Right atrium auricular region (tissue), 2 donors: ENCODE measurements around the gene VAV3. TPM values are rescaled to one million over a fixed set of nuclear protein-coding genes. Genes with fewer than 3 reads are reported as not detected.

ENCODE experiments used
- DNase-seq: peaks from one replicate; pipeline ENCODE4 v3.0.0-alpha.2; 2019; ENCODE audit warnings: low spot score
- H3K27ac ChIP-seq, 2 donors: fragments of 200-600 bp; sonication (generic); 1 replicate in 1 of 2; 2 replicates in 1 of 2; pipeline ENCODE4 v1.5.1; 2016 to 2019
- H3K27me3 ChIP-seq, 2 donors: fragments of 200-600 bp; sonication (generic); one replicate each; pipeline versions ENCODE4 v1.5.1 to v1.6.0; 2017 to 2019
- H3K36me3 ChIP-seq: fragments of 200-600 bp; sonication (generic); one replicate; pipeline ENCODE4 v1.5.1; 2016
- H3K4me1 ChIP-seq, 2 donors: fragments of 200-600 bp; sonication (generic); one replicate each; pipeline versions ENCODE4 v1.5.1 to v1.6.0; 2017 to 2019
- H3K4me3 ChIP-seq, 2 donors: fragments of 200-600 bp; sonication (generic); 1 replicate in 1 of 2; 2 replicates in 1 of 2; pipeline ENCODE4 v1.5.1; 2017 to 2019; ENCODE audit warnings: mild to moderate bottlenecking in 1 of 2, moderate library complexity in 1 of 2
- H3K9me3 ChIP-seq, 2 donors: fragments of 200-600 bp; sonication (generic); one replicate each; pipeline ENCODE4 v1.5.1; 2019
- total RNA-seq, 2 donors: library from RNA; depleted of rRNA; stranded (reverse); fragments of >200 nt; gene quantifications; one replicate each; pipeline ENCODE4 v1.1.0, GENCODE V29; 2016
- TF ChIP-seq, protein P1 (sequence below), 2 donors: fragments of 200-600 bp; sonication (generic); IDR thresholded peaks; one replicate each; pipeline ENCODE4 v1.5.1; 2019; ENCODE audit warnings: antibody characterized with exemption in 2 of 2

The VAV3 gene
- total RNA-seq, 2 donors from 2014 or later: 2.0 to 2.8 TPM

DNA sequence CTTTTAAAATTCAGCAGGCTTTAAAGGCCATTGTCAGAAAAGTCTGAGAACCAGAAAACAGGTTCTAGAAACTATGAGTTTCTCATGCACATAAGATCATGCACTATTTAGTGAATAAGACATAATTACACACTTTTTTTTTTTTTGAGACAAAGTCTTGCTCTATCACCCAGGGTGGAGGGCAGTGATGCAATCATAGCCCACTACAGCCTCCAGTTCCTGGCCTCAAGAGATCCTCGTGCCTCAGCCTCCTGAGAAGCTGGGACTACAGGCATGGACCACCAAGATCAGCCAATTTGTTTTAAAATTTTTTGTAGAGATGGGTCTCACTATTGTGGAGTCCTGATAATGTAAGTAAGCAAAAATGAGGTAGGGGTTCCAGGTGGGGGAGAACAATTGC lies 134.9 kb downstream of the VAV3 start:
- Histone ChIP-seq H3K4me3 (no peak overlapping the region), H3K36me3 (no peaks in the 10 kb centered on the region), H3K27ac (no peak overlapping the region), H3K4me1 (no peaks in the 10 kb centered on the region), H3K9me3 (no peaks in the 10 kb centered on the region), H3K27me3 (no peaks in the 10 kb centered on the region)
- TF ChIP-seq, protein P1, sequence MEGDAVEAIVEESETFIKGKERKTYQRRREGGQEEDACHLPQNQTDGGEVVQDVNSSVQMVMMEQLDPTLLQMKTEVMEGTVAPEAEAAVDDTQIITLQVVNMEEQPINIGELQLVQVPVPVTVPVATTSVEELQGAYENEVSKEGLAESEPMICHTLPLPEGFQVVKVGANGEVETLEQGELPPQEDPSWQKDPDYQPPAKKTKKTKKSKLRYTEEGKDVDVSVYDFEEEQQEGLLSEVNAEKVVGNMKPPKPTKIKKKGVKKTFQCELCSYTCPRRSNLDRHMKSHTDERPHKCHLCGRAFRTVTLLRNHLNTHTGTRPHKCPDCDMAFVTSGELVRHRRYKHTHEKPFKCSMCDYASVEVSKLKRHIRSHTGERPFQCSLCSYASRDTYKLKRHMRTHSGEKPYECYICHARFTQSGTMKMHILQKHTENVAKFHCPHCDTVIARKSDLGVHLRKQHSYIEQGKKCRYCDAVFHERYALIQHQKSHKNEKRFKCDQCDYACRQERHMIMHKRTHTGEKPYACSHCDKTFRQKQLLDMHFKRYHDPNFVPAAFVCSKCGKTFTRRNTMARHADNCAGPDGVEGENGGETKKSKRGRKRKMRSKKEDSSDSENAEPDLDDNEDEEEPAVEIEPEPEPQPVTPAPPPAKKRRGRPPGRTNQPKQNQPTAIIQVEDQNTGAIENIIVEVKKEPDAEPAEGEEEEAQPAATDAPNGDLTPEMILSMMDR (IDR thresholded peaks at IDR 0.05): no peak
- DNase-seq: no peak

DNA sequence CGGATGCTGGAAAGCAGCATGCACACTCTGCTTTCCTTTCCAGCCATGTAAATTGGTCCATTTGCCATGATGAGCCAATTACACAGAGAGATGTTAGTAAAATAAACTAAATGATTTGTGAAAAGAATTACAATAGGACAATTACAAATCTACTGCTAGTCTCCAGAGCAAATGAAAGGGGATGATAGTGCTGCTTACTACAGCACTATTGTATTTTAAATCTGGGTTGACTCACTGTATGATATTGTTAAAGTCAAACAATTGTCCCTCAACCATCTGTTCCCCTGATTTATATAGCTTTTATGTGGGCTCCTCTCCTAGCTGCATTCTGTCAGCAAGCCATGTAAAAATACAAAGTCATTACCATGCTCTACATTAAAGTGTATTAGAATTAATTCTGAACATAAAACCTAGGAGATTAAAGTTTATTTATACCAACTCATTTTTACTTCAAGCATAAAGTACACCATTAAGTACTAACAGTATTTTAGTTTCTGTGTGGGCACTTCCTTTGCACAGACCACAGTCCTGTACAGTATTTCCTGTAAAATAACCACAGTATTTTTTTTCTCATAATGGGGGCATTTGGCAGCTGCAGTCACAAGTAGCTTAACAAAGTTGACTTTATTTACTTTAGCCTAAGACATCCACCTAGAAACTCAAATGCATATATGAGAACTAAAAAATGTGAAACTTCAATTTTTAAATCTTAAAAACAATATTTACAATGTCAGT lies 135.8 kb downstream of the VAV3 start:
- TF ChIP-seq, protein P1 (IDR thresholded peaks at IDR 0.05): no peak
- H3K27me3 ChIP-seq: no peaks in the 10 kb centered on the region
- no peaks in the 10 kb centered on the region for H3K9me3 ChIP-seq
- no peak overlapping the region for H3K27ac ChIP-seq
- no peaks in the 10 kb centered on the region for H3K36me3 ChIP-seq
- no peak for DNase-seq
- H3K4me3 ChIP-seq: no peak overlapping the region
- H3K4me1 ChIP-seq: no peaks in the 10 kb centered on the region

DNA sequence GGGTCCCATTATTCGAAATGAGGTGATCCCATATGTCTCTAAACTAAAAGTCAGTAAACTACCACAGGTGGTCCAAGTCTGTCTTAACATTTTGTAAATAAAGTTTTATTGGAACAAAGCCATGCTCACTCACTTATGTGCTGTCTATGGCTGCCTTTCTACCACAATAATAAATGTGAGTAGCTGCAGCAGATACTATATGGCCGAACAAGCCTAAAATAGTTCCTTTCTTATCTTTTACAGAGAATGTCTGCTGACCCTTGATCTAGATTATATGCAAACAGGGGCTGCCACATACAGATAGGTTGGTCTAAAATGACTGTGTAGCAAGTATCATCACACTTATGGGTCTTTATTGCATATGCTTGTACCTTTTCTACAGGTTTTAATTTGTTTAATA lies 140.0 kb downstream of the VAV3 start:
- H3K9me3 ChIP-seq: peaks cover 0 to 8% of the 10 kb centered on the region in 2 donors
- H3K4me3 ChIP-seq: no peak overlapping the region
- DNase-seq: no peak
- H3K27ac ChIP-seq: no peak overlapping the region
- H3K36me3 ChIP-seq: no peaks in the 10 kb centered on the region
- H3K4me1 ChIP-seq: no peaks in the 10 kb centered on the region
- TF ChIP-seq, protein P1 (IDR thresholded peaks at IDR 0.05): no peak
- H3K27me3 ChIP-seq: no peaks in the 10 kb centered on the region

DNA sequence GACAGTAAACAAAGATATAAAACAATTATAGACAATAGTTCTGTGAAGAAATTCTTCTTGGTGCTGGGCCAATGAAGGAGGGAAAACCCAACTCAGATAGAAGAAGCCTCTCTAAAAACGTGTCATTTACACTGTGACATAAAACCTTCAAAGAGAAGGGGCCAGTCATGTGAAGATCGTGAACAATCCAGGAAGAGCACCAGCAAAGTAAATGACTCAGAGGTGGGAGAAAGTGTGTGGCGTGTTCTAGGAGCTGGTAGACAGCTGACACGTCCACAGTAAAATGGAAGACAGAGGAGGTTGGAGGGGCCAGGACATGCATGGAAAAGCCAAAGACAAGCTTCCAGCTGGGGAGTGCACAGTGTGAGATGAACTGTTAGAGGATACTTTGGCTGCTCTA lies 143.6 kb downstream of the VAV3 start:
- H3K36me3 ChIP-seq: no peaks in the 10 kb centered on the region
- no peak overlapping the region for H3K27ac ChIP-seq
- H3K4me1 ChIP-seq: no peaks in the 10 kb centered on the region
- no peak overlapping the region for H3K4me3 ChIP-seq
- TF ChIP-seq, protein P1 (IDR thresholded peaks at IDR 0.05): no peak
- peaks cover 0 to 8% of the 10 kb centered on the region in 2 donors for H3K9me3 ChIP-seq
- DNase-seq: no peak
- no peaks in the 10 kb centered on the region for H3K27me3 ChIP-seq

DNA sequence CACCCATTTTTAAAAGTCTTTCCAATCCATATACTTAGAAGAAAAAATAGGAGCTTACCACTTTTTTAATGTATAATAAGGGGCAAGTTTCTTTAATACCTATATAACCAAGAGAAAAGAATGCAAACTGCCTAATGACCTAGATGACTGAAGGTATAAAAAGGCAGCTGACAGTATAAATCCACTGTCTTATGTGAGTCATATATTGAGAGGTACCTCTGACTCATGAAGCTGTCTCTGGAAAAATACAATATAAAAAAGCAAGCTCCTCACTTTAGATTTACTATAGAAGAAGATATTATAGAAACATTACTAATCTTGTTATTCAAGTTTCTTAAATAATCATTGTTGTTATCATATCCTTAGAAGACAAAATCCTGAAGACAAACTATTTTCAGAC lies 144.2 kb downstream of the VAV3 start:
- Histone ChIP-seq H3K27me3 (no peaks in the 10 kb centered on the region), H3K4me1 (no peaks in the 10 kb centered on the region), H3K36me3 (no peaks in the 10 kb centered on the region), H3K9me3 (peaks cover 0 to 8% of the 10 kb centered on the region in 2 donors), H3K4me3 (no peak overlapping the region), H3K27ac (no peak overlapping the region)
- TF ChIP-seq, protein P1 (IDR thresholded peaks at IDR 0.05): no peak
- no peak for DNase-seq

DNA sequence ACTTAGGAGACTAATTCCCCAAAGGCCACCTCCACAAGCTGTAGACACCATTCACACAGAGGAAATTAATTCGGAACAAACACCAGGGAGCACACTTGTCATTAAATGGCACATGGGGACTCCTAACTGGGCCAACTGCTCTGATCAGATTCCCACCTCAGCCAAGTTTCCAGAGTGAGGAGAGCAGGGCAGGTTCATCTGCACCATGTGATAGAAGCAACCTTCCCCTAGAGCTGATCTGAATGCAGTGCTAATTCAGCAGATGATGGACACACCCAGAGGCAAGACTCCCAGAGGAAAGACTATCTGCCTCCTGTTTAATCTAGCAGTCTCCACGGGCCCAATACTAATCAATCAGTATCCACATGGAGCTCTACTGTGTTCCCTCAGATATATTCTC lies 147.0 kb downstream of the VAV3 start:
- Histone ChIP-seq H3K4me3 (no peak overlapping the region), H3K27me3 (no peaks in the 10 kb centered on the region), H3K4me1 (no peaks in the 10 kb centered on the region), H3K9me3 (no peaks in the 10 kb centered on the region), H3K27ac (no peak overlapping the region), H3K36me3 (no peaks in the 10 kb centered on the region)
- DNase-seq: no peak
- TF ChIP-seq, protein P1 (IDR thresholded peaks at IDR 0.05): no peak
